IMR-90 (cell line): Measurements from ENCODE around the gene SLFN12. TPM values are rescaled to one million over a fixed set of nuclear protein-coding genes. Genes with fewer than 3 reads are reported as not detected.

Experiments
- ATAC-seq: fragments of 200-7000 bp; cut with Tn5 transposase; 2 replicates; pipeline ENCODE4 v1.9.1; 2020; ENCODE audit warnings: low read depth, mild to moderate bottlenecking, moderate library complexity
- BruUV-seq: library from RNA; stranded (reverse); fragments of 400-500 nt; replicated peaks from 2 replicates; lab custom pipeline; 2021; lab: Mats Ljungman, UMichigan
- CTCF ChIA-PET: fragments of 300-600 bp; formaldehyde crosslinking; extraction: SDS; loops from one replicate; lab custom pipeline; 2021; ENCODE audit warnings: antibody characterized with exemption; lab: Yijun Ruan, JAX
- POLR2A ChIA-PET: fragments of 300-600 bp; sonication (Branson Sonifier 250); formaldehyde crosslinking; loops from one replicate; lab custom pipeline; 2022; ENCODE audit warnings: antibody characterized with exemption; ENCODE audit not compliant: unreplicated experiment; lab: Charles Lee
- DNase-seq: peaks from one replicate; pipeline ENCODE4 v3.0.0; 2013
- H2AFZ ChIP-seq: replicated peaks from 2 replicates; pipeline ENCODE3; 2013; ENCODE audit warnings: low read length, mild to moderate bottlenecking; ENCODE audit not compliant: poor library complexity
- H2AK5ac ChIP-seq: 2 replicates; pipeline ENCODE4 v1.6.1; 2013; ENCODE audit warnings: low read depth, low read length, inconsistent platforms
- H2AK9ac ChIP-seq: replicated peaks from 2 replicates; pipeline ENCODE3; 2013; ENCODE audit warnings: mild to moderate bottlenecking, low read depth, low read length, moderate library complexity; ENCODE audit not compliant: poor library complexity
- H2BK120ac ChIP-seq: 2 replicates; pipeline ENCODE4 v1.6.1; 2013; ENCODE audit warnings: low read depth, low read length, inconsistent platforms
- H2BK15ac ChIP-seq: 3 replicates; pipeline ENCODE4 v1.6.1; 2013; ENCODE audit warnings: low read depth, low read length, inconsistent platforms
- H2BK20ac ChIP-seq: 2 replicates; pipeline ENCODE4 v1.6.1; 2013; ENCODE audit warnings: low read depth, mild to moderate bottlenecking, inconsistent platforms, low read length, moderate library complexity
- H2BK5ac ChIP-seq: 2 replicates; pipeline ENCODE4 v1.6.1; 2013; ENCODE audit warnings: mild to moderate bottlenecking, low read depth, low read length, inconsistent platforms; ENCODE audit not compliant: poor library complexity, severe bottlenecking
- H3K14ac ChIP-seq: replicated peaks from 2 replicates; pipeline ENCODE4 v1.6.1; 2013; ENCODE audit warnings: low read depth, low read length, inconsistent platforms
- H3K18ac ChIP-seq: 2 replicates; pipeline ENCODE4 v1.6.1; 2013; ENCODE audit warnings: low read depth, low read length, control low read depth
- H3K23ac ChIP-seq: 2 replicates; pipeline ENCODE4 v1.6.1; 2013; ENCODE audit warnings: low read depth, low read length, inconsistent platforms
- H3K27ac ChIP-seq: 2 replicates; pipeline ENCODE4 v1.5.1; 2013; ENCODE audit warnings: mild to moderate bottlenecking, control low read depth, low read length; ENCODE audit not compliant: insufficient read depth
- H3K27me3 ChIP-seq: 2 replicates; pipeline ENCODE4 v1.6.1; 2013; ENCODE audit warnings: low read length; ENCODE audit not compliant: control insufficient read depth, insufficient read depth
- H3K36me3 ChIP-seq: 2 replicates; pipeline ENCODE4 v1.6.1; 2013; ENCODE audit warnings: low read length, mixed read lengths; ENCODE audit not compliant: control insufficient read depth, insufficient read depth
- H3K4ac ChIP-seq: 2 replicates; pipeline ENCODE4 v1.6.1; 2013; ENCODE audit warnings: low read depth, low read length, inconsistent platforms
- H3K4me1 ChIP-seq: 2 replicates; pipeline ENCODE4 v1.6.1; 2013; ENCODE audit warnings: low read length, mixed read lengths; ENCODE audit not compliant: control insufficient read depth, insufficient read depth
- H3K4me2 ChIP-seq: 2 replicates; pipeline ENCODE4 v1.6.1; 2013; ENCODE audit warnings: low read depth, mild to moderate bottlenecking, control low read depth, low read length, moderate library complexity
- H3K4me3 ChIP-seq: 2 replicates; pipeline ENCODE4 v1.5.1; 2013; ENCODE audit warnings: low read depth, mild to moderate bottlenecking, control low read depth, low read length, moderate library complexity; ENCODE audit not compliant: insufficient read depth
- H3K56ac ChIP-seq: 2 replicates; pipeline ENCODE4 v1.6.1; 2013; ENCODE audit warnings: low read length, inconsistent platforms; ENCODE audit not compliant: insufficient read depth; ENCODE audit errors: extremely low read depth
- H3K79me1 ChIP-seq, 2 experiments: 2 replicates each; pipeline ENCODE4 v1.6.1; 2013; ENCODE audit warnings: low read length in 2 of 2, inconsistent platforms in 1 of 2, low read depth in 1 of 2
- H3K9ac ChIP-seq: 2 replicates; pipeline ENCODE4 v1.6.1; 2013; ENCODE audit warnings: low read depth, low read length, control low read depth
- H3K9me1 ChIP-seq: 2 replicates; pipeline ENCODE4 v1.6.1; 2013; ENCODE audit warnings: low read length, inconsistent platforms; ENCODE audit not compliant: insufficient read depth
- H3K9me3 ChIP-seq: 2 replicates; pipeline ENCODE4 v1.6.1; 2013; ENCODE audit warnings: low read length; ENCODE audit not compliant: control insufficient read depth, insufficient read depth
- H4K20me1 ChIP-seq: 2 replicates; pipeline ENCODE4 v1.6.1; 2013; ENCODE audit warnings: low read length, inconsistent platforms; ENCODE audit not compliant: insufficient read depth
- H4K5ac ChIP-seq: 2 replicates; pipeline ENCODE4 v1.6.1; 2013; ENCODE audit warnings: mild to moderate bottlenecking, low read depth, low read length, control low read depth
- H4K8ac ChIP-seq, 2 experiments: 2 replicates each; pipeline ENCODE4 v1.6.1; 2013; ENCODE audit warnings: low read depth in 2 of 2, low read length in 2 of 2, control low read depth in 1 of 2, inconsistent platforms in 1 of 2
- H4K91ac ChIP-seq: 2 replicates; pipeline ENCODE4 v1.6.1; 2013; ENCODE audit warnings: low read depth, low read length, inconsistent platforms; ENCODE audit not compliant: insufficient read depth
- BHLHE40 ChIP-seq: fragments of 150-350 bp; IDR thresholded peaks from 2 replicates; pipeline ENCODE4 v1.6.1; 2016; ENCODE audit warnings: mild to moderate bottlenecking, low read depth, low read length
- CEBPB ChIP-seq: IDR thresholded peaks from 2 replicates; pipeline ENCODE4 v1.6.1; 2012; ENCODE audit warnings: low read depth, low read length, improper control_type of control experiment
- CHD1 ChIP-seq: IDR thresholded peaks from 2 replicates; pipeline ENCODE4 v1.6.1; 2012; ENCODE audit warnings: low read depth, low read length, improper control_type of control experiment
- CTCF ChIP-seq: conservative IDR thresholded peaks from 2 replicates; pipeline ENCODE4 v1.5.1; 2012; ENCODE audit warnings: mild to moderate bottlenecking, low read depth, low read length, improper control_type of control experiment
- ELK1 ChIP-seq: fragments of 150-350 bp; IDR thresholded peaks from 2 replicates; pipeline ENCODE4 v1.6.1; 2016; ENCODE audit warnings: low read depth, mild to moderate bottlenecking, low read length, moderate library complexity, borderline replicate concordance
- FOS ChIP-seq: fragments of 150-350 bp; IDR thresholded peaks from 2 replicates; pipeline ENCODE4 v1.6.1; 2016; ENCODE audit warnings: low read depth, low read length
- MAFK ChIP-seq: IDR thresholded peaks from 2 replicates; pipeline ENCODE4 v1.6.1; 2012; ENCODE audit warnings: low read depth, low read length, improper control_type of control experiment
- MAZ ChIP-seq: IDR thresholded peaks from 2 replicates; pipeline ENCODE4 v1.6.1; 2012; ENCODE audit warnings: low read depth, mild to moderate bottlenecking, low read length, improper control_type of control experiment, moderate library complexity, borderline replicate concordance
- MXI1 ChIP-seq: IDR thresholded peaks from 2 replicates; pipeline ENCODE4 v1.6.1; 2012; ENCODE audit warnings: low read depth, mild to moderate bottlenecking, low read length, moderate library complexity, borderline replicate concordance
- NFE2L2 ChIP-seq: fragments of 150-350 bp; IDR thresholded peaks from 2 replicates; pipeline ENCODE4 v1.6.1; 2016; ENCODE audit warnings: low read depth, mild to moderate bottlenecking, low read length
- POLR2A ChIP-seq: IDR thresholded peaks from 2 replicates; pipeline ENCODE4 v1.6.1; 2012; ENCODE audit warnings: mild to moderate bottlenecking, low read depth, low read length
- RAD21 ChIP-seq: IDR thresholded peaks from 2 replicates; pipeline ENCODE4 v1.6.1; 2012; ENCODE audit warnings: low read length, improper control_type of control experiment
- RCOR1 ChIP-seq: IDR thresholded peaks from 2 replicates; pipeline ENCODE4 v1.6.1; 2012; ENCODE audit warnings: mild to moderate bottlenecking, low read length, improper control_type of control experiment; ENCODE audit not compliant: insufficient replicate concordance
- RFX5 ChIP-seq: IDR thresholded peaks from 2 replicates; pipeline ENCODE4 v1.8.0; 2012; ENCODE audit warnings: low read depth, mild to moderate bottlenecking, low read length, moderate library complexity
- SMC3 ChIP-seq: fragments of 150-350 bp; IDR thresholded peaks from 2 replicates; pipeline ENCODE4 v1.6.1; 2016; ENCODE audit warnings: low read depth, mild to moderate bottlenecking, antibody characterized with exemption, low read length, moderate library complexity
- USF2 ChIP-seq: fragments of 150-350 bp; IDR thresholded peaks from 2 replicates; pipeline ENCODE4 v1.6.1; 2017; ENCODE audit warnings: mild to moderate bottlenecking, antibody characterized with exemption, low read length, low read depth
- WGBS, 2 experiments: methylation state at CpG; one replicate each; pipeline versions ENCODE4 v1.1.5 to v1.1.7; 2013; ENCODE audit warnings: missing lambda C conversion rate in 2 of 2; ENCODE audit not compliant: insufficient read length in 1 of 2; ENCODE audit errors: extremely low coverage in 2 of 2; 5-methylcytosine and 5-hydroxymethylcytosine counted together
- dilution Hi-C: fragments of 300-500 bp; cut with HindIII; formaldehyde crosslinking; loops from one replicate; pipeline ENCODE4 v1.14.3; 2018; ENCODE audit warnings: low sequenced_read_pairs; ENCODE audit not compliant: unreplicated experiment
- in situ Hi-C: fragments of 300-500 bp; cut with MboI; formaldehyde crosslinking; loops from 3 replicates; pipeline ENCODE4 v1.14.3; 2019; ENCODE audit warnings: low sequenced_read_pairs, inconsistent platforms, mixed read lengths
- intact Hi-C: fragments of 100-400 bp; cut with micrococcal nuclease; formaldehyde crosslinking; loops from 2 replicates; pipeline ENCODE4 v1.10.0; 2022
- polyA plus RNA-seq, 3 experiments: library from polyadenylated mRNA; depleted of rRNA; stranded (reverse); fragments of >200 nt; gene quantifications; 2 replicates each; pipeline ENCODE4 v1.2.3, GENCODE V29; 2012; ENCODE audit warnings: low replicate concordance in 1 of 3
- total RNA-seq: library from RNA; depleted of rRNA; stranded (reverse); fragments of >200 nt; gene quantifications from 2 replicates; pipeline ENCODE4 v1.2.3, GENCODE V29; 2012

The SLFN12 gene
- total and polyA plus RNA-seq, 2 of the 4 experiments (the other 2 are of a cell fraction): 16.6 to 38.9 TPM

- Histone ChIP-seq H2BK120ac (no peak overlapping the region), H3K79me1 (no peaks in the 10 kb centered on the region), H2AK5ac (no peak overlapping the region), H4K5ac (no peak overlapping the region), H3K4me2 (no peak overlapping the region), H3K4ac (no peak overlapping the region), H3K18ac (no peak overlapping the region), H3K36me3 (no peaks in the 10 kb centered on the region), H3K14ac (no peak overlapping the region), H2BK5ac (no peak overlapping the region), H3K4me1 (no peaks in the 10 kb centered on the region), H3K9me1 (no peaks in the 10 kb centered on the region), H4K8ac (no peak overlapping the region), H2AK9ac (no peak overlapping the region), H3K4me3 (no peak overlapping the region), H2AFZ (no peak overlapping the region), H3K27me3 (no peaks in the 10 kb centered on the region), H3K56ac (no peak overlapping the region), H2BK15ac (no peak overlapping the region), H3K23ac (no peak overlapping the region), H3K27ac (no peak overlapping the region), H2BK20ac (no peak overlapping the region), H4K20me1 (no peaks in the 10 kb centered on the region), H3K9ac (no peak overlapping the region), H3K9me3 (no peaks in the 10 kb centered on the region), H4K91ac (no peak overlapping the region)
- CTCF ChIA-PET: interaction anchor here (0.7 kb wide), 1 partner anchor 835 kb away, joined by 4 read pairs; no protein-coding TSS in a partner anchor
- TF ChIP-seq MAFK: no peak
- TF ChIP-seq CTCF: no peak
- TF ChIP-seq RAD21: no peak
- TF ChIP-seq RCOR1: no peak
- no peak for TF ChIP-seq SMC3
- no peak for TF ChIP-seq USF2
- no peak for TF ChIP-seq BHLHE40
- TF ChIP-seq RFX5: no peak
- no peak for TF ChIP-seq MAZ
- no peak for TF ChIP-seq NFE2L2
- TF ChIP-seq CEBPB: no peak
- TF ChIP-seq POLR2A: no peak
- TF ChIP-seq FOS: no peak
- TF ChIP-seq CHD1: no peak
- no peak for TF ChIP-seq ELK1
- no peak for TF ChIP-seq MXI1
- in situ Hi-C loops (no loop called here), intact Hi-C loops (no loop called here), dilution Hi-C loops (no loop called here)
- no CpG with 5 or more reads among the region's 2 CpGs for WGBS, 2 experiments
- no TSS peak for BruUV-seq
- ATAC-seq: no peak
- POLR2A ChIA-PET: no interaction called here
- no peak for DNase-seq
These were observed 55.2 kb downstream of the SLFN12 start for GRCh38 chr17:35377068-35377467.
